Measurements from ENCODE around the gene PSMD11. TPM values are rescaled to one million over a fixed set of nuclear protein-coding genes. Genes with fewer than 3 reads are reported as not detected.

PSMD11 gene
- total RNA-seq, 4 donors from 2014 or later = 33.2 to 74.3 (median 52.5) TPM

DNA sequence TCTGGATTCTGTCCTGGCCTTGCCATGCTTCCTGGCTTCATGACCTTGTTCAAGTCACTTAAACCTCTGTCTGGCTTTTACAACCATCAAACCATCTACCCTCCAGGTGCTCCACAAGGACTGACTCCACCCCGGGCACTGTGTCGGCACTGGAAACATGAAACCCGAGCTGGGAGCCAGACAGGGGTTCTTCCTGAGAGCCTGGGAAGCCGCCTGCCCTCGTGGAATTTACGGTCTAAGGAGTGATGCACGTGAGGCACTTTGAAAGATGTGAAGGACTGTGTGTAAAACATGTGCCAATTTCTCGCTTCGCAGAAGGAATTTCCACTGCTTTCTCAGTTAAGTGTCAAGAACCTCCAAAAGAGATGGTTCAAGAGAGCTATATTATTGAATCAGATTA lies 54.1 kb downstream of the PSMD11 start:
- Histone ChIP-seq H3K27ac (no peak overlapping the region), H3K4me3 (no peak overlapping the region), H3K9me3 (no peaks in the 10 kb centered on the region), H3K4me1 (peaks cover 0 to 9% (median 7%) of the 10 kb centered on the region in 4 donors), H3K27me3 (no peaks in the 10 kb centered on the region), H3K36me3 (peaks cover 0 to 11% (median 0%) of the 10 kb centered on the region in 3 donors)
- TF ChIP-seq, protein P1, sequence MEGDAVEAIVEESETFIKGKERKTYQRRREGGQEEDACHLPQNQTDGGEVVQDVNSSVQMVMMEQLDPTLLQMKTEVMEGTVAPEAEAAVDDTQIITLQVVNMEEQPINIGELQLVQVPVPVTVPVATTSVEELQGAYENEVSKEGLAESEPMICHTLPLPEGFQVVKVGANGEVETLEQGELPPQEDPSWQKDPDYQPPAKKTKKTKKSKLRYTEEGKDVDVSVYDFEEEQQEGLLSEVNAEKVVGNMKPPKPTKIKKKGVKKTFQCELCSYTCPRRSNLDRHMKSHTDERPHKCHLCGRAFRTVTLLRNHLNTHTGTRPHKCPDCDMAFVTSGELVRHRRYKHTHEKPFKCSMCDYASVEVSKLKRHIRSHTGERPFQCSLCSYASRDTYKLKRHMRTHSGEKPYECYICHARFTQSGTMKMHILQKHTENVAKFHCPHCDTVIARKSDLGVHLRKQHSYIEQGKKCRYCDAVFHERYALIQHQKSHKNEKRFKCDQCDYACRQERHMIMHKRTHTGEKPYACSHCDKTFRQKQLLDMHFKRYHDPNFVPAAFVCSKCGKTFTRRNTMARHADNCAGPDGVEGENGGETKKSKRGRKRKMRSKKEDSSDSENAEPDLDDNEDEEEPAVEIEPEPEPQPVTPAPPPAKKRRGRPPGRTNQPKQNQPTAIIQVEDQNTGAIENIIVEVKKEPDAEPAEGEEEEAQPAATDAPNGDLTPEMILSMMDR (IDR thresholded peaks at IDR 0.05) = no peak
- no peak for TF ChIP-seq POLR2A (IDR thresholded peaks at IDR 0.05)
- DNase-seq = peak in 2 of 3 donors; percentile 31 to 37

DNA sequence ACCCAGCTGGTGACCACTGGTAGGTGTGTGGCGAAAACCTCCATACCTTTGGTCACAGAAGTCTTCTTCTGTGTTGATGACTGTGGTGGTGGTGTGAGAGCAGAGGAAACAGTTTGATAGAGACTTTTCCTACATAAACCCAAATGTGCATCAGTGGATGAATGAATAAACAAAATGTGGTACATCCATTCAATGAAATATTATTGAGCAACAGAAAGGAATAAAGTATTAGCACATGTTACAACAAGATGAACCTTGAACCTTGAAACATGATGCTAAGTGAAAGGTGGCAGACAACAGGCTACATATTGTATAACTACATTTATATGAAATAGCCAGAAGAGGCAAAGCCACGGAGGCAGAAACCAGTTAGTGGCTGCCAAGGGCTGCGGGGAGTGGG lies 57.7 kb downstream of the PSMD11 start:
- peak in 1 of 3 donors; percentile 13 for DNase-seq
- H3K9me3 ChIP-seq = no peaks in the 10 kb centered on the region
- peak overlapping the region in 2 of 4 donors; percentile 32 to 97 for H3K27ac ChIP-seq
- H3K4me3 ChIP-seq = no peak overlapping the region
- H3K4me1 ChIP-seq = peaks cover 0 to 26% (median 14%) of the 10 kb centered on the region in 4 donors
- no peaks in the 10 kb centered on the region for H3K27me3 ChIP-seq
- peaks cover 0 to 6% (median 0%) of the 10 kb centered on the region in 3 donors for H3K36me3 ChIP-seq
- TF ChIP-seq, protein P1 (IDR thresholded peaks at IDR 0.05) = no peak
- no peak for TF ChIP-seq POLR2A (IDR thresholded peaks at IDR 0.05)

DNA sequence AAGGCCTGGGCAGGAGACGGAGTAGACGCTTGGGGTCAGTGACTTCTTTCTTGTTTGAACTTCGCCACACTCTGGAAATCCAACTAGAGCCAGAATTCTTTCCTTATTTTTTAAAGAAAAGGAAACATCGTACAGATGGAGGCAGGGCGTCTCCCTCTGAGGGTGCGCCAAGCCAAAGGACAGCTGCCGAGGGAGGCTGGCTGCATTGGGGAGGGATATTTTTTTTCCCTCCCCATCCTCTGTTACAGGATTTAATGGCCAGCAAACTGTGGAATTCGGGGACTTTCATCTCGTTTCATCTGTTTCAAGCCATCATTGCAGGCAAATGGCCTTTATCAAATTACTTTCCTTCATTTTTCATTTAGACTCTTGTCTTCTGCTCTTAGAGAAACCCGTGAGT lies 58.4 kb downstream of the PSMD11 start:
- Histone ChIP-seq H3K4me3 (no peak overlapping the region), H3K9me3 (no peaks in the 10 kb centered on the region), H3K27ac (peak overlapping the region; percentile 78 to 97 (median 88)), H3K27me3 (no peaks in the 10 kb centered on the region), H3K4me1 (peaks cover 0 to 26% (median 14%) of the 10 kb centered on the region in 4 donors), H3K36me3 (peaks cover 0 to 6% (median 0%) of the 10 kb centered on the region in 3 donors)
- DNase-seq = peak in 1 of 3 donors; percentile 7
- no peak for TF ChIP-seq POLR2A (IDR thresholded peaks at IDR 0.05)
- TF ChIP-seq, protein P1 (IDR thresholded peaks at IDR 0.05) = no peak

DNA sequence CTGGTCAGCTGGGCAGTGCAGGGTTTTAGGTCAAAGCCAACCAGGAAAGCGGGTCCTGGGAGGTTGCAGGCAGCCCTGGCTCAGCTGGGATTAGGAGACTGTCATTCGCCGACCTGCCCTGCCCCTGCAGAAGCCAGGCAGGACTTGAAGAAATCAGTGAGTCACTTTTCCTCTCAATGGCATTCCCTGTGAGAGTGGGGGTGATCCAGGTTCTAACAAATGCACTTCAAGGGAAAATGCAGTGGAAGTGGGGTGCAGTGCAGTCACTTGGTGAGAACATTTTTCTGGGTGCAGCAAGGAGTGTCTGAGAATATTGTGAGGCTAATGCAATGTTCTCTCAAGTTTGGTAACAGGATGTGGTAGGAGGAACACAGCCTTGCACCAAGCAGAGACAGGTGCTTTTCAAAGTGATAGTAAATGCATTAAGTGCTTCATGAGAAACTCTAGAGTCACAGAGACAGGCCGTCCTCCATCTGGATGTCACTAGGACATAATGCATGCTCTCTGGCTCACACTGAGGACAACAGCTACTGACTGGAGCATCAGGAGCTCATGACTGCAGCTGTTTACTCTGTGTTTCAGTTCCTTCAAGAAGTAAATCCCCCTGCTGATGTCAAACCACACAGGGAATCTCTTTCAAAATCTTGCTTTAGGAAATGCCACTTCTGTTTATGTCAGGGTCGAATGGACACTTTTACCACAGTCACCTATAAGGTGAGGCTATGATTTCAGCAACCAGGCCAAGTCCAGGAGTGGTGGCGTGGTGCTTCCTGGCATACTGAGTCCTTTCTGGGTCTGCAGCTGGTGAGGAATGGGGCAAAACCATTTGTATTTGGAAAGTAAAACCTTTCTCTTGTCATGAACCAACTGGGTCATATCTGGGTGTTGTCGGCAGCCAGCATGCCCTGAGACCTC lies 59.2 kb downstream of the PSMD11 start:
- peak; percentile 29 to 90 (median 79) for DNase-seq
- TF ChIP-seq, protein P1 (IDR thresholded peaks at IDR 0.05) = peak in 1 of 6 experiments; percentile 11
- TF ChIP-seq POLR2A (IDR thresholded peaks at IDR 0.05) = peak in 1 of 2 donors; percentile 41
- Histone ChIP-seq H3K4me1 (peaks cover 0 to 26% (median 14%) of the 10 kb centered on the region in 4 donors), H3K9me3 (no peaks in the 10 kb centered on the region), H3K4me3 (no peak overlapping the region), H3K36me3 (peaks cover 0 to 6% (median 0%) of the 10 kb centered on the region in 3 donors), H3K27me3 (no peaks in the 10 kb centered on the region), H3K27ac (peak overlapping the region; percentile 78 to 97 (median 88))

DNA sequence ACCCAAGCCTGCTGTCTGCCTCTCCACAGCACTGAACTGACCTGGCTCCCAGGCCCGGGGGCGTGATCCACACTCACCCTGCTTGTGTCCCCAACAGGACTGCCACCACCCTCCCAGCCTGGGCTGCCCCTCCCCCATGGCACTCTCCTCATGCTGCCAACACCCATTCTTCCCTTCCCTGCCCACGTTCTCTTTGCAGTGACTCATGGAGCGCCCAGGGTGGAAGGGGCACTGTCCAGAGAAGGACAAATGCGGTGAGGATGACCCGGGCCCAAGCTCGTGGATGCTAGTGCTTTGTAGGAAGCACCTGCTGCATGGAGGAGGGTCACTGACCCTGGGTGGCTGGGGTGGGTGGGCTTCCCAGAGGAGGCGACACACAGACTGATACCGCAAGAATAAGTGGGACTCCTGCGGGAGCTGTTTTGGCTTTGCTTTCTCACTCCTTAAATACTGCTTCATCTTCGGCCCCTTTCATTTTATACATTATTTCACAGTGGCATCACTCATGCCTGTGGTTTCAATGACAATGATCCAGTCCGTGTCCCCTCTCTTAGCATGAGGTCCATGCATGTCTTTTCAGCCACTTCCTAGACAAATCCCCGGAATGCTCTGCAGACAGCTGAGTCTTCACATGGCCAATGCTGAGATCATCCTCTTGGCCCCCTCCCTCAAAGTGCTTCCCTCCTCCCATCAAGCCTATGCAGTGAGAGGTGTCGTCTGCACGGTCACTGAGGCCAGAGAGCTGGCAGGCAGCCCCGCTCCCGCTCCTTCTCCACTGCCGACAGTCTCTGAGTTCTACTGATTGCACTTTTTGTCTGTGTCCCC lies 60.1 kb downstream of the PSMD11 start:
- peak in 1 of 3 donors; percentile 48 for DNase-seq
- H3K27ac ChIP-seq = peak overlapping the region; percentile 78 to 97 (median 88)
- no peak for TF ChIP-seq POLR2A (IDR thresholded peaks at IDR 0.05)
- TF ChIP-seq, protein P1 (IDR thresholded peaks at IDR 0.05) = no peak
- no peaks in the 10 kb centered on the region for H3K27me3 ChIP-seq
- H3K4me3 ChIP-seq = no peak overlapping the region
- H3K9me3 ChIP-seq = no peaks in the 10 kb centered on the region
- peaks cover 0 to 26% (median 14%) of the 10 kb centered on the region in 4 donors for H3K4me1 ChIP-seq
- peaks cover 0 to 6% (median 0%) of the 10 kb centered on the region in 3 donors for H3K36me3 ChIP-seq
